ENCODE data around the gene HOXD3.

Gene HOXD3

DNA sequence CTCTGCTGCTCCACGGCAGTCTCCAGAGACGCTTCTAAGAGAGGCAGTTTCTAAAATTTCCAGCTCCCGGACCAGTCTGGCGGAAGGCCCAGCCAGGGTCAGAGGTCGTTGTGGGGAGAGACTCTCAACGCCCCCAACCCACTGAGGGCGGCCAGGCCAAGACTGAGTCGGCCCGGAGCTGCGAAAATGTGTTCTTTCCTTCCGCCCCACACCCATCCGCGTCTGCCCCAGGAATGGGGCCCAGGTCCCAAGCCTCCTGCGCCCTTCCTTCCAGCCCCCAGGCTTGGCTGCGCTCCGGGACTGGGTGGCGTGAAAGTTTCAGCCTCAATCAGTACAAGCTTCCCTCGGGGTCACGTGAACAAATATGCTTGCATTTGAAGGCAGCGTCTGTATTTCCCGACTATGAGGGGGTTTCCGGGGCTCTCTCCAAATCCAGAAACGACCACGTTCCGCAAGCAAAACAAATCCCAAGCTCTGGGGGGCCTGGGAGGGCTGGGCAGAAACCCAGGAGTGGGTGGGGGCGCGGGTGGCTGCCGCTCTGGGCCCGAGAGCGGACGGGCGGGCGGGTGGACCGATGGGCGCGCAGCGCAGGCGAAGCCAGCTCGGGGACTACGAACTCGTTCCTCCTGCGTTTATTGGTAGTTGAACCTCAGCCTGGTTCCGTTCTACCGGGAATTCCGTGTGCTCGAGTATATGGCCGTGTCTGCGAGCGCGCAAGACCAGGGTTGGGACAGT lies 3.3 kb downstream of the HOXD3 start:
- TF ChIP-seq, protein P1, sequence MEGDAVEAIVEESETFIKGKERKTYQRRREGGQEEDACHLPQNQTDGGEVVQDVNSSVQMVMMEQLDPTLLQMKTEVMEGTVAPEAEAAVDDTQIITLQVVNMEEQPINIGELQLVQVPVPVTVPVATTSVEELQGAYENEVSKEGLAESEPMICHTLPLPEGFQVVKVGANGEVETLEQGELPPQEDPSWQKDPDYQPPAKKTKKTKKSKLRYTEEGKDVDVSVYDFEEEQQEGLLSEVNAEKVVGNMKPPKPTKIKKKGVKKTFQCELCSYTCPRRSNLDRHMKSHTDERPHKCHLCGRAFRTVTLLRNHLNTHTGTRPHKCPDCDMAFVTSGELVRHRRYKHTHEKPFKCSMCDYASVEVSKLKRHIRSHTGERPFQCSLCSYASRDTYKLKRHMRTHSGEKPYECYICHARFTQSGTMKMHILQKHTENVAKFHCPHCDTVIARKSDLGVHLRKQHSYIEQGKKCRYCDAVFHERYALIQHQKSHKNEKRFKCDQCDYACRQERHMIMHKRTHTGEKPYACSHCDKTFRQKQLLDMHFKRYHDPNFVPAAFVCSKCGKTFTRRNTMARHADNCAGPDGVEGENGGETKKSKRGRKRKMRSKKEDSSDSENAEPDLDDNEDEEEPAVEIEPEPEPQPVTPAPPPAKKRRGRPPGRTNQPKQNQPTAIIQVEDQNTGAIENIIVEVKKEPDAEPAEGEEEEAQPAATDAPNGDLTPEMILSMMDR (IDR thresholded peaks at IDR 0.05; ENCODE audit: borderline replicate concordance, control extremely low read depth, extremely low read depth, insufficient read depth, missing control alignments), result no peak
- in situ Hi-C loops (cut with MboI; ENCODE audit: low sequenced_read_pairs, unreplicated experiment), result no loop called here
- no peak for DNase-seq (ENCODE audit: low spot score)

DNA sequence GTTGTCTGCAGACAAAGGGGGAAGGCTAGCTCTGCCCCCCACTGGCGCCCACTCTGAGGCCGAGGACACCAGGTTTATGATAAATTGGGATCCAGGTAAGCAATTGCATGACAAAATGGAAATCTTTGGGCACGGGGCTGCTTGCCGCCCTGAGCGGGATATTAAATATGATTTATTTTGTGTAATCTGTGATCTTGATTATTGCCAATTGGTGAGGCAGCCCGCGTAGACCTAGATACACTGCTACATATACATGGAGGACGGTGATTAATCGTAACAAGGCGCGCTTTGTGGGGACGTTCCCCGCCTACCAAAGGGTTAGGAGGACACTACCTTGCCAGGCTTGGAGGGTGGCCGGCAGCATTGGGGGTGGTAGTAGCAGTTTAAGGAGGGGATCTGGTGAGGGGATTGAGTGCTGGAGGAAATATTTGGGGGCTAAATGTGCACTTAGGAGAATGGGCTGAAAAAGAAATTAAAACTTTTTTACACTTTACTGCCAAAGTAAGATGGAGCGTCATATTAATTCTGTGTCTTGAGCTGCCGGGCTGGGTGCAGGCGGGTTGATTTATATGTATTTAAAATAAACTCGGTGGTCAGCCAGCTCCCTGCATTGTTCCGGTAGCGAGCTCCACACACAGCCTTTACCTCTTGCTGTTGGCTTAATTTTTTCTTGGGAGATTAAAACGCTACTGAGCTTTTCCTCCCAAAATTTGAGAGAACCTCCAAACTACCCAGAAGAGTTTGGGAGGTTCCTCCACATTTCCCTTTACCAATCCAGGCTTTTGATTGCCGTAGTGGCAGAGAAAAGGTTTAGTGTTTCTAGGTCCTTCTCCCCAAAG lies 4.1 kb downstream of the HOXD3 start:
- TF ChIP-seq, protein P1 (IDR thresholded peaks at IDR 0.05; ENCODE audit: borderline replicate concordance, control extremely low read depth, extremely low read depth, insufficient read depth, missing control alignments), result no peak
- in situ Hi-C loops (cut with MboI; ENCODE audit: low sequenced_read_pairs, unreplicated experiment), result no loop called here
- no peak for DNase-seq (ENCODE audit: low spot score)

DNA sequence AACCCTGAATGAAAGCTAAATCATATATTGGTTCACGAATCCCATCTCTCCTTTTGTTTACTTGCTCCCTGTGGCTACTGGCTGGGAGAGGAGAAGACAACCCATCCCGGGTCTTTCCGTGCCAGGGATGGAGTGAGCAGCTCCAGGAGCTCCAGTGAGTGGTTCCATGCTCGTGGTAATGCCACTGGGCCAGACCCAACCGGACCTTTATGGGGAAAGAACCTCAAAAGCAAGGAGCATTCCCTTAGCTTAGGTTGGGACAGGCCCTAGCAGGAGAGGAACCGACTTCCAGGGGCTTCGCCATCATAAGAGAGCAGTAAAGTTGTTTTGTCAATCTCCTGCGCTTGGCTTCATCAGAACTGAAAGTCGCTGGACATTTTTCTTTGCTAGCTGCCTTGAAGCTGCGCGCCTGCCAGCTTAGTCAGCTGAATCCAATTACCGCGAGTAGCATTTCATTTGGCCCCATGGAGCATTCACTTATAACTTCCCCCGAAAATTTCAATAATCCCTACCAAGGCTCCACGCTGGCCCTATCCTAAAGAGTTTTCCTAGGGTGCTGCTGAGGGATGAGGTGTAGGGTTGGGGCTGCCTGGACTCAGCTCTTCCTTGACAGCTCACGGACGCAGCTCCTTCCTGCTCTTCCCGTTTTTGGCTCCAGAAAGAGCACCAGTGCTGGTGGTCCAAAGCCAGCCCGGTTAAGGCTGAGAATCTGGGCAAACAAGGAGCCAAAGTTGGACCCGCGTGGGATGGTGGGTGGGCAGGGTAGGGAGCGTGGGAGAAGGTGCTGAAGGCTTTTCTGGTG lies 4.9 kb downstream of the HOXD3 start:
- DNase-seq (ENCODE audit: low spot score), result no peak
- in situ Hi-C loops (cut with MboI; ENCODE audit: low sequenced_read_pairs, unreplicated experiment), result no loop called here
- TF ChIP-seq, protein P1 (IDR thresholded peaks at IDR 0.05; ENCODE audit: borderline replicate concordance, control extremely low read depth, extremely low read depth, insufficient read depth, missing control alignments), result no peak

DNA sequence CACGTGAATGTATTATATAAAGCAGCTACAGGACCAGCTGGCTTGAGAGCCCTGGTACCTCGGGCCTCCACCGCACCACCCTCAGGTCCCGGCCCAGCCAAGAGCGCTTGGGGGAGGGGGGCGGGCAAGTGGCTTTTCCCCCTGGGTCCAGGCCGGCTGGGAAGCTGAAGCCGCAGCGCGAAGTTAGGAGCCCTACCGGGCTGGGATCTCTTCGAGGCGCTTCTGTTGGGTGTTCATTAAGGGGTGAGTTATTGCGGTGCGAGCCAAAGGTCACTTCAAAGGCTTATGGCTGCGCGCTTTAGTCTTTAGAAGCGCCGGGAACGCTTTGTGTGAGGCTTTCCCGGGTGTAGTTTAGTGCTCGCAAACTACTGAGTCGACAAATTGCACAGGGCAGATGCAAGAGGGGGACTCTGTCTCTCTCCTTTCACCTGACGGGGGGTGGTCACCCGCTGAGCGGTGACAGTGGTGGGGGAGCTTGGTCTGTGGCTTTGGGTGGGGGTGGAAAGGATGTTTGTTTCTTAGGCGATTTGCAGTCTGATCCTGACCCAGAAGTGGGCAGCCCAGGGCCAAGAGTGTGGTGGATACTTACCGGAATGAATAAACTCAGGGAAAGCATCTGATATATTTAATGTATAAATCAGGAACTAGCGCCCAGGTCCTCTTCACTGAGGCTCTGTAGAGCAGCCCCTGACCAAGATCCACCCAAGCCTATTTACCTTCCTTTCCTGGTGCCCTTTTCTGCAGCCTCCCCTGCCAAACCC lies 6.0 kb downstream of the HOXD3 start:
- DNase-seq (ENCODE audit: low spot score), result no peak
- TF ChIP-seq, protein P1 (IDR thresholded peaks at IDR 0.05; ENCODE audit: borderline replicate concordance, control extremely low read depth, extremely low read depth, insufficient read depth, missing control alignments), result no peak
- in situ Hi-C loops (cut with MboI; ENCODE audit: low sequenced_read_pairs, unreplicated experiment), result no loop called here

DNA sequence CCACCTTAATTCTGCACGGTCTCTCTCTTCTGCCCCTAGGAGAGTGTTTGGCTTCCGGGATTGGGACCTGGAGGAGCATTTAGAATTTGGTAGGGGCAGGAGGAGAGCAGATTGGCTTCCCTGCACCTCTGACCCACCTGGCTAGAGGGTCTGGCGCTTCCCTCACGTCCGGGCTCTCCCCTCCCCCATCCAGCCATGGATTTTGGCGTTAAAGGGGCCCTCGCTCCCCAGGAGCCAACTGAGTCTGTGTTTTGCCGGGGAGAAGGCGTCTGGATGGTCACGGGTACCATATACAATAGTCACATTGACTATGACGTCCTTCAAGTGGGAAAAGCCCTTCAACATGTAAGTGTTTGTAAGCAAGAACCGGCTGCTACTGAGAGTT lies 6.6 kb downstream of the HOXD3 start:
- no peak for DNase-seq (ENCODE audit: low spot score)
- TF ChIP-seq, protein P1 (IDR thresholded peaks at IDR 0.05; ENCODE audit: borderline replicate concordance, control extremely low read depth, extremely low read depth, insufficient read depth, missing control alignments), result no peak
- in situ Hi-C loops (cut with MboI; ENCODE audit: low sequenced_read_pairs, unreplicated experiment), result no loop called here

DNA sequence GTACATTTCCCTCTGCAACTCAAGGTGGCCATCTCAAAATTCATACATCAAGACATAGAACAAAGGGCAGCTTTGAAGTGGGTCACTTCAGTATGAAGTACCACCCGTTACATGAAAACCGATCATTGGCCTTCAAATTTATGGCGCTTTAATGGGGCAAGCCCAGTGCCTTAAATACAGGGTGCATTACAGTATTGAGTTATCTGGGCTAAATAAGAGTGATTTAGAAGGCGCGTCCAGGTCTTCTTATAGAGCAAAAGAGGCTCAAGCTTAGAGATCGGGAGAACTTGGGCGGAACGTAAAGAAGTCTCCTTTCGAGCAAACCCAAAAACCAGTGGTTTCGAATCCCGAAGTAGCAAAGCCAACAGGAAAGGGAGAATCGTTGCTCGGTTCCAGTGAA lies 7.1 kb downstream of the HOXD3 start:
- in situ Hi-C loops (cut with MboI; ENCODE audit: low sequenced_read_pairs, unreplicated experiment), result no loop called here
- no peak for DNase-seq (ENCODE audit: low spot score)
- TF ChIP-seq, protein P1 (IDR thresholded peaks at IDR 0.05; ENCODE audit: borderline replicate concordance, control extremely low read depth, extremely low read depth, insufficient read depth, missing control alignments), result no peak
